GM12878 (cell line): ENCODE data around the gene C20orf96. TPM values are rescaled to one million over a fixed set of nuclear protein-coding genes. Genes with fewer than 3 reads are reported as not detected.

Experiments used
- ATAC-seq: fragments of 200-7000 bp; cut with Tn5 transposase; 3 replicates; pipeline ENCODE4 v1.9.1; 2020; ENCODE audit warnings: mild to moderate bottlenecking, moderate library complexity
- BruUV-seq: library from RNA; stranded (reverse); fragments of 400-500 nt; replicated peaks from 2 replicates; lab custom pipeline; 2021; lab: Mats Ljungman, UMichigan
- CTCF ChIA-PET: fragments of 300-600 bp; sonication (Branson Sonifier 250); formaldehyde crosslinking; extraction: SDS; loops from one replicate; lab custom pipeline; 2021; ENCODE audit warnings: inconsistent platforms; lab: Yijun Ruan, JAX
- POLR2A ChIA-PET: fragments of 350-600 bp; formaldehyde crosslinking; extraction: SDS; loops from one replicate; lab custom pipeline; 2021; ENCODE audit warnings: inconsistent platforms; lab: Charles Lee
- RAD21 ChIA-PET: fragments of 300-600 bp; sonication (Branson Sonifier 250); formaldehyde crosslinking; loops from one replicate; lab custom pipeline; 2023; ENCODE audit warnings: antibody characterized with exemption; ENCODE audit not compliant: unreplicated experiment; lab: Charles Lee
- SMC1A ChIA-PET: fragments of 300-600 bp; sonication (Branson Sonifier 250); formaldehyde crosslinking; loops from one replicate; lab custom pipeline; 2023; ENCODE audit not compliant: unreplicated experiment, uncharacterized antibody; lab: Charles Lee
- DNase-seq: peaks from one replicate; pipeline ENCODE4 v3.0.0-alpha.2; 2011; ENCODE audit warnings: low read depth, low spot score
- FAIRE-seq: peaks from 3 replicates; lab custom pipeline; 2011; peaks lifted over from hg19 to GRCh38; lab: Jason Lieb, UNC
- H2AFZ ChIP-seq: 2 replicates; pipeline ENCODE4 v1.6.0; 2011; ENCODE audit warnings: low read depth, low read length, control low read depth; ENCODE audit not compliant: control insufficient read depth
- H3K27ac ChIP-seq: 2 replicates; pipeline ENCODE4 v1.5.1; 2011; ENCODE audit warnings: control low read depth; ENCODE audit not compliant: control insufficient read depth, insufficient read depth
- H3K27me3 ChIP-seq, 2 experiments: replicated peaks in 1 of 2; 2 replicates each; pipeline versions ENCODE4 v1.6.0 to v1.6.1; 2011; ENCODE audit warnings: low read length in 1 of 2; ENCODE audit not compliant: control insufficient read depth in 2 of 2, insufficient read depth in 2 of 2
- H3K36me3 ChIP-seq, 2 experiments: 2 replicates each; pipeline ENCODE4 v1.5.1; 2011; ENCODE audit warnings: low read length in 1 of 2; ENCODE audit not compliant: control insufficient read depth in 2 of 2, insufficient read depth in 2 of 2
- H3K4me1 ChIP-seq: 2 replicates; pipeline ENCODE4 v1.6.1; 2011; ENCODE audit warnings: mild to moderate bottlenecking, low read length, moderate library complexity, mixed read lengths; ENCODE audit not compliant: control insufficient read depth, insufficient read depth
- H3K4me2 ChIP-seq: 2 replicates; pipeline ENCODE4 v1.6.0; 2011; ENCODE audit warnings: control low read depth; ENCODE audit not compliant: control insufficient read depth, insufficient read depth
- H3K4me3 ChIP-seq: fragments of 200-600 bp; sonication (generic); 2 replicates; pipeline ENCODE4 v1.5.1; 2016
- H3K79me2 ChIP-seq: 2 replicates; pipeline ENCODE4 v1.6.0; 2011; ENCODE audit warnings: low read length; ENCODE audit not compliant: control insufficient read depth, insufficient read depth
- H3K9ac ChIP-seq: 2 replicates; pipeline ENCODE4 v1.8.0; 2011; ENCODE audit warnings: low read length, control low read depth, mixed read lengths; ENCODE audit not compliant: control insufficient read depth, insufficient read depth
- H3K9me3 ChIP-seq: replicated peaks from 3 replicates; pipeline ENCODE4 v1.5.1; 2011; ENCODE audit warnings: mild to moderate bottlenecking, low read length; ENCODE audit not compliant: control insufficient read depth, insufficient read depth
- H4K20me1 ChIP-seq: 2 replicates; pipeline ENCODE4 v1.6.0; 2011; ENCODE audit not compliant: control insufficient read depth, insufficient read depth
- BCLAF1 ChIP-seq: fragments of 450-650 bp; IDR thresholded peaks from 2 replicates; pipeline ENCODE4 v1.6.1; 2017; ENCODE audit warnings: antibody characterized with exemption, mild to moderate bottlenecking, moderate library complexity
- BHLHE40 ChIP-seq, 2 experiments: fragments of 450-650 bp in 1 of 2; IDR thresholded peaks; 2 replicates each; pipeline ENCODE4 v1.6.1; 2011 to 2017; ENCODE audit warnings: low read depth in 2 of 2, borderline replicate concordance in 1 of 2, improper control_type of control experiment in 1 of 2, low read length in 1 of 2, mild to moderate bottlenecking in 1 of 2
- BRCA1 ChIP-seq: IDR thresholded peaks from 2 replicates; pipeline ENCODE4 v1.6.1; 2011; ENCODE audit warnings: low read depth, low read length, improper control_type of control experiment
- CREM ChIP-seq: IDR thresholded peaks from 2 replicates; pipeline ENCODE4 v1.6.1; 2014; ENCODE audit warnings: antibody characterized with exemption, low read depth
- EP300 ChIP-seq, 2 experiments: fragments of 150-350 bp in 1 of 2; IDR thresholded peaks; 2 replicates each; pipeline ENCODE4 v1.6.1; 2011 to 2012; ENCODE audit warnings: low read depth in 2 of 2, low read length in 2 of 2, borderline replicate concordance in 1 of 2, improper control_type of control experiment in 1 of 2, inconsistent platforms in 1 of 2; ENCODE audit not compliant: control insufficient read depth in 1 of 2
- ETV6 ChIP-seq, 2 experiments: fragments of 450-650 bp in 1 of 2; IDR thresholded peaks in 1 of 2; conservative IDR thresholded peaks in 1 of 2; 2 replicates each; pipeline ENCODE4 v1.6.1; 2014; ENCODE audit warnings: antibody characterized with exemption in 1 of 2, borderline replicate concordance in 1 of 2, low read depth in 1 of 2, mild to moderate bottlenecking in 1 of 2, moderate library complexity in 1 of 2
- FOXK2 ChIP-seq: fragments of 450-650 bp; IDR thresholded peaks from 2 replicates; pipeline ENCODE4 v1.6.1; 2017; ENCODE audit warnings: mild to moderate bottlenecking, moderate library complexity
- FOXM1 ChIP-seq: IDR thresholded peaks from 2 replicates; pipeline ENCODE4 v1.6.1; 2012; ENCODE audit warnings: low read depth, mild to moderate bottlenecking, inconsistent platforms, low read length, moderate library complexity
- KAT2A ChIP-seq: conservative IDR thresholded peaks from 2 replicates; pipeline ENCODE4 v1.6.1; 2011; ENCODE audit warnings: low read depth, low read length; ENCODE audit not compliant: control insufficient read depth
- PML ChIP-seq: IDR thresholded peaks from 2 replicates; pipeline ENCODE4 v1.6.1; 2012; ENCODE audit warnings: low read length, inconsistent platforms
- RB1 ChIP-seq: fragments of 450-650 bp; formaldehyde crosslinking; IDR thresholded peaks from 2 replicates; pipeline ENCODE4 v1.6.1; 2017; ENCODE audit warnings: mild to moderate bottlenecking, borderline replicate concordance
- SIN3A ChIP-seq: IDR thresholded peaks from 2 replicates; pipeline ENCODE4 v1.6.1; 2012; ENCODE audit warnings: low read depth, low read length, improper control_type of control experiment
- SP1 ChIP-seq: IDR thresholded peaks from one replicate; pipeline ENCODE4 v1.6.1; 2011; ENCODE audit warnings: low read depth, low read length
- TBL1XR1 ChIP-seq: IDR thresholded peaks from 2 replicates; pipeline ENCODE4 v1.6.1; 2012; ENCODE audit warnings: low read depth, low read length, improper control_type of control experiment
- TCF12 ChIP-seq: IDR thresholded peaks from 2 replicates; pipeline ENCODE4 v1.6.1; 2011; ENCODE audit warnings: low read depth, mild to moderate bottlenecking, low read length
- ZNF384 ChIP-seq: IDR thresholded peaks from 2 replicates; pipeline ENCODE4 v1.6.1; 2012; ENCODE audit warnings: low read depth, mild to moderate bottlenecking, low read length, improper control_type of control experiment, borderline replicate concordance
- WGBS: methylation state at CpG from one replicate; pipeline ENCODE4 v1.1.6; 2016; ENCODE audit warnings: low lambda C conversion rate; ENCODE audit not compliant: insufficient replicate concordance, insufficient coverage; ENCODE audit errors: missing lambda C conversion rate; 5-methylcytosine and 5-hydroxymethylcytosine counted together
- in situ Hi-C: fragments of 300-500 bp; cut with MboI; formaldehyde crosslinking; loops from 9 replicates; pipeline ENCODE4 v1.14.3; 2018; ENCODE audit warnings: mixed read lengths
- intact Hi-C: fragments of 100-400 bp; cut with micrococcal nuclease; formaldehyde crosslinking; loops from one replicate; pipeline ENCODE4 v1.14.2; 2022; ENCODE audit not compliant: unreplicated experiment
- polyA plus RNA-seq, 11 experiments: library from polyadenylated mRNA; depleted of rRNA in 4 of 11; unstranded in 6 of 11; stranded (reverse) in 5 of 11; fragments of >200 nt; fragmentation: Nextera tagmentation in 4 of 11; fragmentation: Illumina TruSeq in 1 of 11; extraction: Ambion mirVana in 4 of 11; extraction: Trizol in 1 of 11; gene quantifications; 1 replicate in 1 of 11; 2 replicates in 10 of 11; pipeline versions ENCODE4 v1.2.1 to v1.2.3, GENCODE V29; 2011 to 2016; ENCODE audit warnings: inconsistent platforms in 2 of 11, missing spikeins in 2 of 11, low read depth in 1 of 11
- total RNA-seq, 4 experiments: library from RNA; depleted of rRNA in 3 of 4; stranded (reverse); fragments of >200 nt in 3 of 4; fragmentation: Illumina TruSeq in 1 of 4; extraction: Trizol in 1 of 4; gene quantifications; 2 replicates each; pipeline versions ENCODE4 v1.2.1 to v1.2.3, GENCODE V29; 2013 to 2021
- TF ChIP-seq, protein P1 (sequence below): IDR thresholded peaks from 2 replicates; pipeline ENCODE4 v1.6.1; 2011; ENCODE audit warnings: mild to moderate bottlenecking, low read depth, low read length, moderate library complexity; ENCODE audit not compliant: insufficient replicate concordance
- TF ChIP-seq, protein P2 (sequence below): fragments of 150-350 bp; IDR thresholded peaks from 2 replicates; pipeline ENCODE4 v1.6.1; 2016; ENCODE audit warnings: low read depth, low read length

Gene C20orf96
- total and polyA plus RNA-seq, 10 of the 15 experiments (the other 5 are each of a cell fraction or from before 2014, with no cell fraction given) = 1.4 to 8.6 (median 5.9) TPM

- ATAC-seq = no peak
- no TSS peak for BruUV-seq
- no peak for TF ChIP-seq BHLHE40 (IDR thresholded peaks at IDR 0.05; ENCODE audit: borderline replicate concordance in 1 of 2, low read depth in 2 of 2, low read length in 1 of 2)
- TF ChIP-seq RB1 = no peak
- TF ChIP-seq FOXK2 = no peak
- TF ChIP-seq BCLAF1 = no peak
- no peak for TF ChIP-seq TCF12
- no peak for TF ChIP-seq ZNF384
- TF ChIP-seq EP300 (IDR thresholded peaks at IDR 0.05; ENCODE audit: borderline replicate concordance in 1 of 2, control insufficient read depth in 1 of 2, low read depth in 2 of 2, low read length in 2 of 2) = no peak
- TF ChIP-seq PML = no peak
- TF ChIP-seq BRCA1 = no peak
- TF ChIP-seq ETV6 (conservative IDR thresholded peaks at IDR 0.05 in 1 of 2, IDR thresholded peaks at IDR 0.05 in 1 of 2; ENCODE audit: borderline replicate concordance in 1 of 2, low read depth in 1 of 2) = no peak
- no peak for TF ChIP-seq SP1
- TF ChIP-seq, protein P1, sequence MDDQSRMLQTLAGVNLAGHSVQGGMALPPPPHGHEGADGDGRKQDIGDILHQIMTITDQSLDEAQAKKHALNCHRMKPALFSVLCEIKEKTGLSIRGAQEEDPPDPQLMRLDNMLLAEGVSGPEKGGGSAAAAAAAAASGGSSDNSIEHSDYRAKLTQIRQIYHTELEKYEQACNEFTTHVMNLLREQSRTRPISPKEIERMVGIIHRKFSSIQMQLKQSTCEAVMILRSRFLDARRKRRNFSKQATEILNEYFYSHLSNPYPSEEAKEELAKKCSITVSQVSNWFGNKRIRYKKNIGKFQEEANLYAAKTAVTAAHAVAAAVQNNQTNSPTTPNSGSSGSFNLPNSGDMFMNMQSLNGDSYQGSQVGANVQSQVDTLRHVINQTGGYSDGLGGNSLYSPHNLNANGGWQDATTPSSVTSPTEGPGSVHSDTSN = no peak
- TF ChIP-seq, protein P2, sequence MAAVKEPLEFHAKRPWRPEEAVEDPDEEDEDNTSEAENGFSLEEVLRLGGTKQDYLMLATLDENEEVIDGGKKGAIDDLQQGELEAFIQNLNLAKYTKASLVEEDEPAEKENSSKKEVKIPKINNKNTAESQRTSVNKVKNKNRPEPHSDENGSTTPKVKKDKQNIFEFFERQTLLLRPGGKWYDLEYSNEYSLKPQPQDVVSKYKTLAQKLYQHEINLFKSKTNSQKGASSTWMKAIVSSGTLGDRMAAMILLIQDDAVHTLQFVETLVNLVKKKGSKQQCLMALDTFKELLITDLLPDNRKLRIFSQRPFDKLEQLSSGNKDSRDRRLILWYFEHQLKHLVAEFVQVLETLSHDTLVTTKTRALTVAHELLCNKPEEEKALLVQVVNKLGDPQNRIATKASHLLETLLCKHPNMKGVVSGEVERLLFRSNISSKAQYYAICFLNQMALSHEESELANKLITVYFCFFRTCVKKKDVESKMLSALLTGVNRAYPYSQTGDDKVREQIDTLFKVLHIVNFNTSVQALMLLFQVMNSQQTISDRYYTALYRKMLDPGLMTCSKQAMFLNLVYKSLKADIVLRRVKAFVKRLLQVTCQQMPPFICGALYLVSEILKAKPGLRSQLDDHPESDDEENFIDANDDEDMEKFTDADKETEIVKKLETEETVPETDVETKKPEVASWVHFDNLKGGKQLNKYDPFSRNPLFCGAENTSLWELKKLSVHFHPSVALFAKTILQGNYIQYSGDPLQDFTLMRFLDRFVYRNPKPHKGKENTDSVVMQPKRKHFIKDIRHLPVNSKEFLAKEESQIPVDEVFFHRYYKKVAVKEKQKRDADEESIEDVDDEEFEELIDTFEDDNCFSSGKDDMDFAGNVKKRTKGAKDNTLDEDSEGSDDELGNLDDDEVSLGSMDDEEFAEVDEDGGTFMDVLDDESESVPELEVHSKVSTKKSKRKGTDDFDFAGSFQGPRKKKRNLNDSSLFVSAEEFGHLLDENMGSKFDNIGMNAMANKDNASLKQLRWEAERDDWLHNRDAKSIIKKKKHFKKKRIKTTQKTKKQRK = no peak
- no peak for TF ChIP-seq CREM
- TF ChIP-seq SIN3A = no peak
- TF ChIP-seq KAT2A = no peak
- no peak for TF ChIP-seq TBL1XR1
- TF ChIP-seq FOXM1 = no peak
Measured at GRCh38 chr20:263701-264100, 26.8 kb downstream of the C20orf96 start.

More at GRCh38 chr20:263701-264100, 26.8 kb downstream of the C20orf96 start:
- CTCF ChIA-PET = interaction anchor here (3.4 to 5.0 kb wide), 2 partner anchors 51 to 66 kb away, joined by 41 to 59 read pairs; no protein-coding TSS in a partner anchor
- no peak overlapping the region for H3K4me2 ChIP-seq
- in situ Hi-C loops = no loop called here
- FAIRE-seq (no peak), DNase-seq (no peak)
- no peak overlapping the region for H2AFZ ChIP-seq
- no peaks in the 10 kb centered on the region for H3K27me3 ChIP-seq
- no peaks in the 10 kb centered on the region for H3K9me3 ChIP-seq
- RAD21 ChIA-PET = interaction anchor here (1.3 to 1.8 kb wide), 2 partner anchors 11 to 67 kb away, joined by 3 to 4 read pairs; no protein-coding TSS in a partner anchor
- no peaks in the 10 kb centered on the region for H3K4me1 ChIP-seq
- no peaks in the 10 kb centered on the region for H3K79me2 ChIP-seq
- SMC1A ChIA-PET = interaction anchor here (1.2 kb wide), 1 partner anchor 159 kb away, joined by 4 read pairs; no protein-coding TSS in a partner anchor
- POLR2A ChIA-PET = no interaction called here
- H3K4me3 ChIP-seq = no peak overlapping the region
- H4K20me1 ChIP-seq = no peaks in the 10 kb centered on the region
- no peaks in the 10 kb centered on the region for H3K36me3 ChIP-seq
- intact Hi-C loops = no loop called here
- WGBS = 57% methylated on average over 13 of the region's 13 CpGs
- no peak overlapping the region for H3K27ac ChIP-seq
- no peak overlapping the region for H3K9ac ChIP-seq
